HL-60 (cell line): ENCODE data around the gene PRKAR1B.

ENCODE experiments used
- CTCF ChIP-seq: IDR thresholded peaks from one replicate; pipeline ENCODE4 v1.5.1; 2011; ENCODE audit warnings: low read length, control low read depth, inconsistent platforms; ENCODE audit not compliant: insufficient read depth
- GABPA ChIP-seq: IDR thresholded peaks from 2 replicates; pipeline ENCODE4 v1.6.1; 2012; ENCODE audit warnings: low read depth
- POLR2AphosphoS5 ChIP-seq: IDR thresholded peaks from 2 replicates; pipeline ENCODE4 v1.6.1; 2012; ENCODE audit warnings: low read depth
- TF ChIP-seq, protein P1 (sequence below): IDR thresholded peaks from 2 replicates; pipeline ENCODE4 v1.6.1; 2012; ENCODE audit warnings: low read depth; ENCODE audit not compliant: insufficient replicate concordance

GRCh38 chr7:666454-667292 lies 60.4 kb downstream of the PRKAR1B start:
- TF ChIP-seq, protein P1, sequence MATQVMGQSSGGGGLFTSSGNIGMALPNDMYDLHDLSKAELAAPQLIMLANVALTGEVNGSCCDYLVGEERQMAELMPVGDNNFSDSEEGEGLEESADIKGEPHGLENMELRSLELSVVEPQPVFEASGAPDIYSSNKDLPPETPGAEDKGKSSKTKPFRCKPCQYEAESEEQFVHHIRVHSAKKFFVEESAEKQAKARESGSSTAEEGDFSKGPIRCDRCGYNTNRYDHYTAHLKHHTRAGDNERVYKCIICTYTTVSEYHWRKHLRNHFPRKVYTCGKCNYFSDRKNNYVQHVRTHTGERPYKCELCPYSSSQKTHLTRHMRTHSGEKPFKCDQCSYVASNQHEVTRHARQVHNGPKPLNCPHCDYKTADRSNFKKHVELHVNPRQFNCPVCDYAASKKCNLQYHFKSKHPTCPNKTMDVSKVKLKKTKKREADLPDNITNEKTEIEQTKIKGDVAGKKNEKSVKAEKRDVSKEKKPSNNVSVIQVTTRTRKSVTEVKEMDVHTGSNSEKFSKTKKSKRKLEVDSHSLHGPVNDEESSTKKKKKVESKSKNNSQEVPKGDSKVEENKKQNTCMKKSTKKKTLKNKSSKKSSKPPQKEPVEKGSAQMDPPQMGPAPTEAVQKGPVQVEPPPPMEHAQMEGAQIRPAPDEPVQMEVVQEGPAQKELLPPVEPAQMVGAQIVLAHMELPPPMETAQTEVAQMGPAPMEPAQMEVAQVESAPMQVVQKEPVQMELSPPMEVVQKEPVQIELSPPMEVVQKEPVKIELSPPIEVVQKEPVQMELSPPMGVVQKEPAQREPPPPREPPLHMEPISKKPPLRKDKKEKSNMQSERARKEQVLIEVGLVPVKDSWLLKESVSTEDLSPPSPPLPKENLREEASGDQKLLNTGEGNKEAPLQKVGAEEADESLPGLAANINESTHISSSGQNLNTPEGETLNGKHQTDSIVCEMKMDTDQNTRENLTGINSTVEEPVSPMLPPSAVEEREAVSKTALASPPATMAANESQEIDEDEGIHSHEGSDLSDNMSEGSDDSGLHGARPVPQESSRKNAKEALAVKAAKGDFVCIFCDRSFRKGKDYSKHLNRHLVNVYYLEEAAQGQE: no peak
- TF ChIP-seq CTCF: no peak
- TF ChIP-seq POLR2AphosphoS5: no peak
- no peak for TF ChIP-seq GABPA
